ENCODE measurements around the gene SF3A1.

The SF3A1 gene

DNA sequence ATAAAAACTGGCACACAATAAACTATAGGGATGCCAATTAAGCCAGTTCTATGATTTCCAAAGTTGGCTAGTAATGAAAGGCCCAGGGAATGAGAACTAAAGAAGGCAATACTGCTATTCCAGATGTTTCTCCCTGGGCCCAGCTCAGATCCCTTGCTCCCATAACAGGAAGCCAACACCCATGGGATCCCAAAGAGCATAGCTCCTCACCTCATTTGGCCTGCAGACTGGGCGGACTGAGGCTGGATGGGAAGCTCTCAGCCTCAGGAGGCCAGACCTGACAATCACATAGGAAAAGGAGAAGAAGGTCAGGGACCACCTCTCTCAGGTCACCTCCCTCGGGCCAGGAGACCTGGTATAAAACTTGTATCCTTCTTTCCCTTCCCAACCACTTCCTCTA is 35.2 kb downstream of the SF3A1 start:
- no peak for DNase-seq

DNA sequence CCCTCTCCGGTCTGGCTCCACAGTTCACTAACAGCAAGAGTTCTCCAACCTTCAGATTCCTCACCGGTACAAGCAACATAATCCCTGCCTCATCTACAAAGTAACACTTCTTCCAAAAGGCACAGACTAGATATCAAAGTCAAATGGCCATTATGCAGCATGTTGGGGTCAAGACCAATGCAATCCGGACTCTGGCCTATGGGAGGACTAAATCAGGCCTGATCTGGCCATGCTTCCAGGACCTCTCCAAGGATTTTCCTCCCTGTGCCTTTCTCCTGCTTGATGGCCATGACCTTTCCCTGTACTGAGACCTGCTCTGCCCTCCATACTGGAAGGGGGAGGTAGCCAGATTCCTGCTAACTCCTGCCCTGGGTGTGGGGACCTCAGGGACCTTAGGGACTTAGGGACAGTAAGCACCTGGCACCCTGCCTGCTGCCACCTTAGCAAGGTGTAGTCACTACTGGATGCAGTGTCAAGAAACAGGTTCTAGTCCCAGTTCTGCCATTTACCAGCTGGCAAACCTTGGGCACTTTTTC is 36.6 kb downstream of the SF3A1 start:
- no peak for DNase-seq

DNA sequence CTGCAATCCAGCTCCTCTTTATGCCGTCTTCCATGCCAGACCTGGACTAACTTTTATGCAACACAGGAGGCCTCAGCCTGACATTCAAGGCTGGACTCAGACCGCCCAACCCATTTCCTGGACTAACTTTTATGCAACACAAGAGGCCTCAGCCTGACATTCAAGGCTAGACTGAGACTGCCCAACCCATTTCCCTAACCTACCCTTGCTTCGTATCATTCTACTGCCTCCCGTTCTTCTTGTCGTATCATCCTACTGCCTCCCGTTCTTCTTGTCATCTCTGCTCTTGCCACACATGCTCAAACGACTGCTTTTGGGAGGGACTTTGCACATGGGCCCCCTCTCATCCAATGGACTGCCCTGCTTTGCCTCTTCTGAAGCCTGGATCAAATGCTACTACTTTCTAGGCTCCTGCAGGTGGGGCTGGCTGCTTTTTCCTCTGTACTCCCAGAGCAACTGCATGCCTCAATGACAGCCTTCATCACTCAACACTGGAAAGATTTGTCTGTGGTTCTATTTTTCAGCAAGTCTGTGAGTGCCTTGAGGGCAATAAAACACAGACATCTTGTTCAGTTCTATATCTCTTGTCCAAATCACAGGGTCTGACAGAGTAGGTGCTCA is 37.8 kb downstream of the SF3A1 start:
- DNase-seq = no peak

DNA sequence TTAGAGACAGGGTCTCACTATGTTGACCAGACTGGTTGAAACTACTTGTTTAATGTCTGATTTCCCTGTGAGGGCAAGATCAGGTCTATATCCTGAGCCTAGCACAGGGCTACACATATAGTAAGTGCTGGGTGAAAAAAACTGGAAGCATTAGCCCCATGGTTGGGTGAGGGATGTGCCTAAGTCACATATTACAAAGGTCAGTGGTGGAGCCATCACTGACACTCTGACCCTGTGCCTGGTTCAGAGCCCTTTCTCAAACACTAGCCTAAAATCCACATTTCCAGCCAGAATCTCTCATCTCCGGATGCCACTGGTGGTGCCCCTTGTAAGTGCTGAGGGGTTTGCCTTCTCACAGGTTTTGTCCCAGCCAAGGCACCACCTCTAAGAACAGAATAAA is 38.9 kb downstream of the SF3A1 start:
- no peak for DNase-seq

DNA sequence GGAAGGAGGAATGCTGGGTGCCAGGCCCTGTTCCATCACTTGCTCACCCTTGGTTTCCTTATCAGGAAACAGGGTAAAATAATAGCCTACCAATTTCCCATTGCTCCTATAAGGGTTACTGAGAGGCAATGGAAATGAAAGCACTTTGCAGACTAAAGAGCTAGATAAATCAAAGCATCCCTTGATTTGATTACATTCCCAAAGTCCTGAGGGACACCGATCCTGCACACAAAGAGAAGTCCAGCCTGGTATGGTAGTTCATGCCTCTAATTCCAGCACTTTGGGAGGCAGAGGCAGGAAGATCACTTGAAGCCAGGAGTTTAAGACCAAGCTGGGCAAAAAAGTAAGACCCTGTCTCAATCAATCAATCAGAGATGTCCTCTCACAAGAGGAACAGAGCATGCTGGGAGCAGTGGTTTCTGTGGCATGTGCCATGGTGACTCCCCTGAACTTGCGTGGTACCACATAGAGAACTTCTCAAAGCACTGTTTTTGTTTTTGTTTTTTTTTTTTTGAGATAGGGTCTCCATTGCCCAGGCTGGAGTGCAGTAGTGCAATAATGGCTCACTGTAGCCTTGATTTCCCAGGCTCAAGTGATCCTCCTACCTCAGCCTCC is 40.6 kb downstream of the SF3A1 start:
- DNase-seq = no peak

DNA sequence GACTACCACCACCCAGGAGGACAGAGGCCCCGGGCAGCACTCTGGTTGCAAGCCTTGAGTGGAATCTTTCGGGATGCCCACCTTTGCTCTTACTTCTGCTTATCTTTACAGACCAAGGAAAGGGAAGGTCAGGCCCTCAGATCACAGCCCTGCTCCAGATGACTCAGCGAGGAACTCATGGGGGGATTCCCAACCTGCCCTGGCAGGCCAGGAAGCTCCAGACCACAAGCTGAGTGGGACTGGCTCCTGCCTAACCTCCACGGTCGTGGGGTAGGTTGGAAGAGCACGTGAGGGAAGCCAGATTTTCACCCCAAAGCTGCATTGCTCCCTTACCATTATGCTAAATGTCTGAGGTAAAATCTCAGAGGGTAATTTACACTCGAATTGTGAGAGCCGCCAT is 41.8 kb downstream of the SF3A1 start:
- peak; percentile 77 for DNase-seq

DNA sequence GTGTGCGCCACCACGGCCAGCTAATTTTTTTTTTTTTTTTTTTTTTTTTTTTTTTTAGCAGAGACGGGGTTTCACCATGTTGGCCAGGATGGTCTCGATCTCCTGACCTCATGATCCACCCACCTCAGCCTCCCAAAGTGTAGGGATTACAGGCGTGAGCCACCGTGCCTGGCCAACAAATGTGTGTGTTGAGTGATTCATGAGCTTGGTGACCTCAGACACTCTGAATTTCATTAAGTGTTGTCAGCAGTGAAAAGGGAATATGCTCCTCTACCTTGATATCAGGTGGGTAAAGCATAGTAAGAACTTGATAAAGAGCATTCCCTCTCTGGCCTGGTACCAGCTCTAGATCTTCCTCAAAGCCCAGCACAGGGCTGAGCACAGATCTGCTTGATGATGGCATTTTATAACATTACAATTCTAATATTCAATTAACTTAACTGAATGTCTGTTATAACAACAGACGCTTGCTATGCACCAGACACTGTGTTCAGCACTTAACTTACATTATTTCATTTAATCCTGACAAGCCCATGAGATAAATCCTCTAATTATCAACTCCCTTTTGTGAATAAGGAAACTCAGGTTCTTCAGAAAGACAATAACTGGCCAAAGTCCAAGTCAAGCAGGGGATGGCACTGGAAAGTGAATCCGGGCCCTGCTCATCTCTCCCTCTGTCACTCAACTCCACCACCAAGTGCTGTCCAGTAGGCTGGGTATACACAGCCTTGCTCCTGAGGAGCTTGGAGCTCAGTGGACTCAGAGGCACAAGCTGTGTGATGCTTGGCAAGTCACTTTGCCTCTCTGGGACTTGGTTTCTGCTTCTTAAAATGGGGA is 42.9 kb downstream of the SF3A1 start:
- no peak for DNase-seq

DNA sequence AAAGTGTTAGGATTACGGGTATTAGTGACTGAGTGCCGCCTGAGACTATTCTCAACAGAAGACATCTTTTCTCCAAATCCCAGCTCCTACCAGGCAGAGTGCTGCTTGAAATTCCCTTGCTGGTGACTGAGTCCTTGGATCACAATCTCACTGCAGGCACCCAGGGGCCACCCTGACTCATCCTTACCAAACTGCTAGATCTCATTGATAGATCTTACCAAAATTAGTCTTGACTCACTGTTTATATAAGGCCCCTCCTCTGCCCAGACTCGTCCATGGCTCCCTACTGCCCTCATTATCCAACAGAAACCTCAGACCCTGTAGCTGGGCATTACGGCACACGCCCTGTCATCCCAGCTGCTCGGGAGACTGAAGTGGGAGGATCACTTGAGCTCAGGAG is 44.6 kb downstream of the SF3A1 start:
- DNase-seq = no peak

DNA sequence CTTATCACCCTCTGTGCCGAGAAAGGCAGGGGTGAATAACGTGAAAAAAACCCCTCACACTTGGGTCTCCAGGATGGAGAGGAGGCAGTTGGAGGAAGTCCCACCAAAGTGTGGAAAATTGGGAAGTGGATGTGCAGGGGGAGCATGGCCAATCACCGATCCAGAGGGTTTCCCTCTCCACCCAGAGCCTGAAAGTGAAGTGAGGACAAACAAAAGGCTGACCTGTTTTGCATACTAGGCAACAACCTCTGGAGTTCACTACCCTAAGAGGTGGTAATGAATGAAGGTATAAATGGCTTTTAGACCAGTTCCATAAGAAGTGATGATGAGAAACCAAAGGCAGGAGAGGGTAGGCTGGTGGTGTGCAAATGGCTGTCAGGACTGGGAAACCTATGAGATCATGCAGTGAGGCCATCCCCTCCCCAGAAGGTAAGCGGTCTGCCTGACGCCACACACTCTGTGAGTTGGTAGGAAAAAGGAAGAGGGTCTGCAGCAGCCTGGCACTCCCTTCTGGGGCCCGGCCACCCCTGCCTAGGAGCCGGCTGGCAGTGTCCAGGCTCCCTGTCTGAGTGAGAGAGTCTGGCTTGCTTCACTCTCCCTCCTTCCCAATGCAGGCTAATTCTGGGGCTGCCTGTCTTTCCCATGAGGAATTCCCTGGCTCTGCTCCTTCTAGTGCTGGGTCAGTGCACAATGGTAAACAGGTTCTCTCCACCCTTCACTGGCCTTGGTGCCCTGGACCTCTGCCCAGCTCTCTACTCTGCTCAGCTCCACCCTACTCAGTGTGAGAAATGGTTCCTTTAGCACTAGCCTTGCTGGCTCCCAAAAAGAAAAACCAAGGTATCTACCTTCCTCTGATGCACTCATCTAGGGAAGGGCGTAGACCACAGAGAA is 45.6 kb downstream of the SF3A1 start:
- no peak for DNase-seq

DNA sequence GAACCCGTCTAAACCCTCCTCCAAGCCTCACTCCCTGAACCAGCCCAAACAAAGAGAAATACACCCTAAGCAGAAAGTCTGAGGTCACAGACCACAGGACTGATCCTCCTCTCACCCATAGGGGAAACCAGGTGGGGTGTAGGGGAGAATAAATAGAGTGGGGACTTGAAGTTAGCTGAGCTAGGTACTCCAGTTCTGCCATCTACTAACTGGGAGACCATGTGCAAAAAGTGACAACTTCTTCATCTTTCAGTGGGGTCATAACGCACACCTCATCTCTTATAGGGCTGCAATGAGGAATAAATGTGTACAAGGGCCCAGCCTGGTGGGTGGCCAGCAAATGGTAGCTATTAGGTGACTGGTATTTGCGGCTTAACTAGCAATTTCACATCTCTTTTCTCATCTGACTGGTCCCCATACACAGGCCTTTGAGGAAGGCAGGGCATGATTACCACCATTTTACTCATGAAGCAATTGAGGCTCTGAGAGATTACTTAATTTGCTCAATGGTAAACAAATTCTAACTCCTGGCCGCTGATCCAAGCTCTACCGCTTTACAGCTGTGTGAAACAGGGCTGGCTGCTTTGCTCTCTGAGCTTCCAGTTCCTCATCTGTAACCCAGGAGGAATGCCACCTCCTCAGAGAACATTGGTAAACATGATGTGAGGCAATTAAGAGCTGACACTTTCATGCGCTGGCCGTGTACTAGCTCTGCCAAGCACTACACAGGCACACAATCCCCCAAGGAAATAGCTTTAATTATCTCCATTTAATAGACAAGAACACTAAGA is 46.5 kb downstream of the SF3A1 start:
- no peak for DNase-seq

DNA sequence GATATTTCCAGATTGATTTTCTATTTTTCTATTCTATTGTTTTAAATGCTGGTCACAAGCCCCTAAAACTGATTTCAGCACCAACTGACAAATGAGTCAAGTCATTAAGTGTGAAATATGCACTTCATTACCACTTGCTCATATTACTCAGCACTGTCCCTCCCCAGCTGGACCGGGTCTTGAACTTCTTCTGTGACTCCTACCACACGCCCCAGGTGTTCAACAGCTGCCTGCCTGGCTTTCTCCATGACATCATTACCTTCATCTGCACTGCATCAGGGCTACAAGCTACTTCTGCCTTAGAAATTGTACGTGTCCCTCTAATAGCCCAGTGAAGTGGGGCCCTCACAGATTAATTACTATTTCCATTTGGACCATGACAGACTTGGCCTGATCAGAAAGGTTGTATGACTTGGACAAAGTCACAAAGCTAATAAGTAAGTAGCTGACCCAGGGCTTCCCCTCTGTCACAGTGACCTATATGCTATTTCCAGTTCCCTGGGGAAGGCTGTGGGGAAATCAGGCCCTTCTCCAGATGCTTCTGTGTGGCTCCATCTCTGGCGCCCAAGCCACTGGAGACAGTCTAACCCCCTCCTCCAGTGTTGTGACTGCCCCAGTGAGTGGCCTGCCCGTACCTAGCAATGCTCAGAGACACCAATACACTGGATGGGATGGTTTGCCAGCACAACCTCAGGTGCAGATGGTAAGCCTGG is 48.0 kb downstream of the SF3A1 start:
- DNase-seq = peak; percentile 45

DNA sequence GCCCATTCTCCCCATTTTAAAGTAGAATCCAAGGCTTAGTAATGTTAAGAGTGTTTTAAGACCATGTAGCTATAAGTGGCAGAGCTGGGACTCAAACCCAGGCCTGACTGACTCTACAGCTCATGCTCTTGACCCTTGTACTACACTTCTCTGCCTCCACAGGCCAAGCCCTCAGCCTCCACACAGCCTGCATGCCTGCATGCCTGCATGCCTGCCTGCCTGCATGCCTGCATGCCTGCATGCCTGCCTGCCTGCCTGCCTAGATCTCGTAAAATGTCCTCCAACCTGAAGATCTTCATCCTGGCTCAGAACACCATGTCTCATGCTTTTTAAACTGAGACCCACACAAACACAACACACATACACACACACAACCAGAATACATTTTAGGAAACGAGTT is 48.6 kb downstream of the SF3A1 start:
- DNase-seq = no peak

DNA sequence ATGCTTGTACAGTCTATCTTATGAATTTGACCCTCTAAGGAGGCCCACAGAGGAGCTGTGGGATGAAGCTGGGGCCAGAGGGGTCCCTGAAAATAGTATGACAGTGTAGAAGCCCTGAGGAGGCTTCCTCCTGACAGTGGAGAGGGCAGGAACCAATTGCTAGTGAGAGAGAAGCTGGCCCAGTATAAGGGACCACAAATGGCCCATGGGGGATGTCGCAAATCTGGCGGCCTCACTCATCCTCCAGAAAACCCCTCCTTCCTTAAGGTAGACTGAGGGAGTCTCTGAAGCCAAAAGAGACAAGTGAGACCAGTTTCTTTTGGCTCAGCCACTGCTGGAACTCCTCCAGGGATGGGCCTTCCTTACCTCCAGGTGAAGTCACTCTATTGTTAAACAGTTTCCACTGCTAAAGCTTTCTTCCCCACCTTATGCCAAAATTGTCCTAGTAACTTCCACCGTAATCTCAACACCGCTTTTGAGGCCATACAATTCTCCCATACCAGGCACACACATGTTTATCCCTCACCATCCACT is 49.6 kb downstream of the SF3A1 start:
- DNase-seq = no peak

DNA sequence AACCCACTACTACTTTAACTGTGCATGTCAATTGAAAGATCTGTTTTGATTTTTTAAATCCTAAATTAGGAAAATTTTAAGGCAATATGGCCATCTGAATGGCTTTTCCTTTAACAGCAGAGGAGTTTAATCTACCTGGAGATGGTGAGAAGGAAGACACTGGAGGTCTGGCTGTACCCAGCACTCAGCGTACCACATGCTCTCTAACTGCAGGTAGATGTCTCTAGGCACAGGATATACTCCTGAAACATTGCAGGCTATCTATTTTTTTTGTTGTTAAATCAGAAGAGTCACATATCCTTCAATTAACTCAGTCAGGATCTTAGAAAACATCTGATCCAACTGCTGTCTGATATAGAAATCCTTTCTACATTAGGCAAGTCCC is 50.1 kb downstream of the SF3A1 start:
- DNase-seq = no peak

DNA sequence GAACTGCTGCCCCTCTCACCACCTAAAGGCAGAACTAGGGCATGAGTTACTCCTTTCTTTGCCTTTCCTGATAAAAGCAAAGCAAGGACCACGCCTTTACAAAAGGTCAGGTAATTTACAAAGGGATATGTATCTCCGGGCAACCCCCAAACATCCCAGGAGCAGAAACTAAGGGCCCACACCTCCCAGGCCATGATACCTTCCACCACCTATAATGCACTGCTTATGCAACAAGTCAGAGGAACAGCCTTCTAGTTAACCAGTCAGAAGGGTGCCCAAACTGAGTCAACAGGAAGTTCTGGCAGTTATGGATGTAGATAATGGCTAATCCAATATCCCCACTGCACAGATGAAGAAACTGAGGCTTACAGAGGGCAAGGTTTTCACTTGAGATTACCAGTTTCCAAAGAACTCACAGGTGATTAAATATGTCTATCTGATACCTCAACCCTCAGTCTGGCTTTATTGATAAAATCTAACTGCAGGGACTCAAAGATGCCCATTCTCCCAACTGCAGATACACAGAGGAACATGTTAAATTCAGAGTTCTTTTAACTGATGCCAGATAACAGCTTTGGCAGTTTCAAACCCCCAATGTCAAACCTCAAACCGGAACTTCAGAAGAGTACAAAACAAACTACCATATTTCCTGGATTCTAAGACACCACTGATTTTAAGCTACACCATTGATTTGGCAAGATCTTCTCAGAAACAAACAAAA is 50.6 kb downstream of the SF3A1 start:
- DNase-seq = peak; percentile 85

DNA sequence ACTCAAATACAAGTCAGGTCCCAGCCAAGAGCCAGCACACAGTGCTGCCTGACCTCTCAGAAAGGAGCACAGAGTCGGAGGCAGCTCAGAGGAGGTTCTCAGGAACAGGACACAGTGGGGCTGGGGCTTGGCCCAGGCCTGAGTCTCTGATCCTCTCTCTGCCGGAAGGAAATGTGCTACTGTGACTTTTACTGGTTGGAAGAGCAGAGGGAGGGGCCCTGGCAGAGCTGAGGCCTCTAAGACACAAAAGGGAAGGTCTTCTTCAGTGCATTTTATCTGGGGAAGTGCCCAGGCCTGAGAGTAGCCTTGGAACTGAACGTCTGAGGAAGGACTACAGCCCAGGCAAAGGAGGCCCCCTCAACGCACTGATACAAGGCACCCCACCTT is 51.2 kb downstream of the SF3A1 start:
- peak; percentile 88 for DNase-seq

DNA sequence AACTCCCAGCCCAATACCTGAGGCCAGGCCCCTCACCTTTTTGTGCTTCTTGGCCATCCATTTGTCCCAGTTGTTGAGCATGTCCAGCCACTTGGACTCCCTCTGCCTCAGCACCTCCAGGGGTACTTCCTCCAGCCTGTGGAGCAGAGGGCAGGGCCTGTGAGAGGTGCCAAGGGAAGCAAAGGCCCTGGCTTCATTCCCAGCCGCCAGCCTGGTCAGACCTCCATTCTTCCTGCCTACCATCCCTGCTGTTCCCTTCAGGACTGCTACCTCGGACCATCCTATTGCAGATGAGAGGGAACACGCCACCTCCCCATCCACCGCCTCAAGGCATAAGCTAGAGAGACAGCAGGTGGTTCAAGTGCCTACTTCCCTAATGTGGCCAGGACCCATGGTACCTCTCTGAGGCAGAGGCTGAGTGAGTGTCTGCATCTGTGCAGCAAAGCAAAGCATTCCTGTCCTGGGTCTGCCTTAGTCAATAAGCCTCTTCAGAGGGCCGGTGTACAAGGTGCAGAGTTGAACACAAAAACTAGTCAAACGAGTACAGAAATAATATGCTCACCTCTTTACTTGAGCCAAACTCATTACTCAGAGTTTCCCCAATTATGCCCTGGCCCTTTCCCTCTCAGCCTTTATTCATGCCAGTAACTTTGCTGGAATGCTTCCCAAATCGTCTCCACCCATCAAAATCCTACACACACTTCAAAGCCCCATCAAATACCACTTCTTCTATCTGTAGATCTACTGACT is 52.0 kb downstream of the SF3A1 start:
- no peak for DNase-seq

DNA sequence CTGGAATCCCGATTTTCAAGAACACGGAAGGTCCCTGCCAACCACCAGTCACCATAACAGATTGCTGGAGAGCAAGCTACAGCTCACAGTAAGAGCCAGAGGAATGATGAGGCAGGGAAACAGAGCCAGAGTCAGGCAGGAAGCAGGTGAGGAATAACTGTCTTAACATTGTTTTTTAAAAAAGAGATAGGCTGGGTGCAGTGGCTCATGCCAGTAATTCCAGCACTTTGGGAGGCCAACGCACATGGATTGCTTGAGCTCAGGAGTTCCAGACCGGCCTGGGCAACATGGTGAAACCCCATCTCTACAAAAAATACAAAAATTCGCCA is 53.9 kb downstream of the SF3A1 start:
- no peak for DNase-seq

DNA sequence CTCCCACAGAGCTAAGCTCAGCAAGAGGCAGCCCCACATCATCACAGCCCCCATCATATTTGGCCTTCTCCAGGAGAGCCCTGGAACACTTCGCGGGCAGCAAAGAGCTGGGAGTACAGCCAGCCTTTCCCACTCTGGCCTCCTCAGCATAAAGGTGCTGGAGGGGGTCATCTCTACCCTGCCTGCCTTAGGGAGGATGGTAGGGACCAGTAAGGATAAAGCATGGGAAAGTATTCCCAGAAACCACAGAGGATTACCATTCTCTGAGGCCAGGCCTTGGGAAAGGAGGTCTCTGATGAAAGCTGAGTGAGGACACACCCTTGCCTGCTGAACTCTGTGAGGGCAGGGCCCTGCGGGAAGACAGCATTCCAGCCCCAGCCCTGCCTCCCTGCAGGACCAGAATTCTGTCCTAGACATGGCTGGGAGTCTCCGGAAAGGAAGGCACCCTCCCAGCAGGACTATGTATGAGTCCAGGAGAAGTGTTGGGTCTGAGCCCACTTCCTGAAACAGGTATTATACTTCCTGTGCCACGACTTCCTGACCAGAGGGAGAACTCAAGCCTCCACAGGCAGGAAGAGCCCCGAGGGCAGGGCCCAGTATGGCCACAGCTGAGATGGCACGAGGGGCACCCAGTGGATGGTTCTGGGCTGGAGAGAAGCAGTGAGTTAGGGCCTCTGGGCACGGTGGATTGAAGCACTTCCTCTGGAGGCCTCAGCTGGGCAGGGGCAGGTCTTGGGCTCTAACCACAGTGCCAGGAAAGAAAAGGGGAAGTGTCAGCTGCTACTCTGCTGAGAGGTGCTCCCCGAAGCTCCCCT is 54.5 kb downstream of the SF3A1 start:
- no peak for DNase-seq
